GM06990 (cell line): ENCODE results near the gene CTU2.

Experiments used
- DNase-seq: peaks from one replicate; pipeline ENCODE4 v3.0.0-alpha.2; 2011; ENCODE audit not compliant: insufficient read length; ENCODE audit errors: extremely low read depth
- H3K27me3 ChIP-seq: replicated peaks from 2 replicates; pipeline ENCODE4 v1.6.0; 2011; ENCODE audit warnings: low read length; ENCODE audit not compliant: control insufficient read depth, insufficient read depth
- H3K36me3 ChIP-seq: 2 replicates; pipeline ENCODE4 v1.5.1; 2011; ENCODE audit warnings: low read length; ENCODE audit not compliant: control insufficient read depth, insufficient read depth
- H3K4me3 ChIP-seq: replicated peaks from 2 replicates; pipeline ENCODE4 v1.5.1; 2011; ENCODE audit warnings: low read depth, mild to moderate bottlenecking, control low read depth, low read length
- CTCF ChIP-seq: IDR thresholded peaks from 2 replicates; pipeline ENCODE4 v1.5.1; 2011; ENCODE audit warnings: low read length, control low read depth, mild to moderate bottlenecking, inconsistent platforms; ENCODE audit not compliant: insufficient read depth, poor library complexity, severe bottlenecking

Gene CTU2

GRCh38 chr16:88747588-88748301 is 41.4 kb downstream of the CTU2 start:
- DNase-seq, result peak; percentile 48
- TF ChIP-seq CTCF, result peak; percentile 68
- H3K36me3 ChIP-seq, result peaks cover 3% of the 10 kb centered on the region
- no peak overlapping the region for H3K4me3 ChIP-seq
- H3K27me3 ChIP-seq, result no peaks in the 10 kb centered on the region

- no peak for DNase-seq
- H3K36me3 ChIP-seq, result peaks cover 2% of the 10 kb centered on the region
- no peaks in the 10 kb centered on the region for H3K27me3 ChIP-seq
- no peak overlapping the region for H3K4me3 ChIP-seq
- no peak for TF ChIP-seq CTCF
Observed at GRCh38 chr16:88748364-88748763, 42.1 kb downstream of the CTU2 start.

- no peak for TF ChIP-seq CTCF
- Histone ChIP-seq H3K36me3 (peaks cover 3% of the 10 kb centered on the region), H3K4me3 (no peak overlapping the region), H3K27me3 (no peaks in the 10 kb centered on the region)
- no peak for DNase-seq
Observed at GRCh38 chr16:88749358-88749757, 43.1 kb downstream of the CTU2 start.

- TF ChIP-seq CTCF, result no peak
- Histone ChIP-seq H3K27me3 (no peaks in the 10 kb centered on the region), H3K4me3 (no peak overlapping the region), H3K36me3 (peaks cover 5% of the 10 kb centered on the region)
- DNase-seq, result no peak
Observed at GRCh38 chr16:88750854-88751253, 44.6 kb downstream of the CTU2 start.

GRCh38 chr16:88752386-88753002 is 46.2 kb downstream of the CTU2 start:
- DNase-seq, result no peak
- Histone ChIP-seq H3K27me3 (no peaks in the 10 kb centered on the region), H3K4me3 (no peak overlapping the region), H3K36me3 (peaks cover 5% of the 10 kb centered on the region)
- no peak for TF ChIP-seq CTCF
